ENCODE measurements around the gene CLDN2. TPM values are rescaled to one million over a fixed set of nuclear protein-coding genes. Genes with fewer than 3 reads are reported as not detected.

The CLDN2 gene
- total and polyA plus RNA-seq, 4 donors: 0.37 to 25.5 (median 20.7) TPM

DNA sequence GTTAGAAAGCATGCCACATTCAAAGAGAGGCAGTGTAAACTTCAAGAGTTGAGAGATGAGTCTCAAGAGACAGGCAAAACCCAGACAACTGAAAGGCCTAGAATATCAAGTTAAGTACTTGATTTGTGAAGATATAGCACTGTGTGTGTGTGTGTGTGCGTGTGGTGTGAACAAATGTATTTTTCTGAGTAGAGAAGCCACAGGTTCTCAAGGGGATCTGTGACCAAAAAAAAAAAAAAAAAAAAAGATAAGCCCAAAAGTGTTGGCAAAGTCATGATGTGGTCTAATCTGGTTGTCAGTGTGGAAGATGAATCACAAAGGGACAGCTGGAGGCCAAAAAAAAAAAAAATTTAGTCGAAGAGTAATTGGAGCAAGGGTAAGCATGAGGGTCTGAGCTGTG lies 20.9 kb upstream of the CLDN2 start:
- no peak for DNase-seq (ENCODE audit: low spot score)
- peak overlapping the region; percentile 78 to 95 for H3K27ac ChIP-seq (ENCODE audit: low read depth in 1 of 2, low read length in 2 of 2)

GRCh38 chrX:106899841-106900240 lies 20.4 kb upstream of the CLDN2 start:
- 28% methylated on average over 1 of the region's 1 CpG for WGBS
- H3K9me3 ChIP-seq (ENCODE audit: control insufficient read depth in 4 of 4, low read length in 3 of 4): no peaks in the 10 kb centered on the region
- H3K27ac ChIP-seq (ENCODE audit: low read depth in 1 of 2, low read length in 2 of 2): peak overlapping the region; percentile 78 to 95
- peaks cover 0 to 3% (median 0%) of the 10 kb centered on the region in 4 donors for H3K27me3 ChIP-seq (ENCODE audit: control insufficient read depth in 4 of 4, insufficient read depth in 4 of 4, low read length in 3 of 4)
- no peaks in the 10 kb centered on the region for H3K36me3 ChIP-seq (ENCODE audit: control insufficient read depth in 4 of 4, insufficient read depth in 3 of 4, low read depth in 1 of 4, low read length in 3 of 4)
- peaks cover 0 to 44% (median 31%) of the 10 kb centered on the region in 4 donors for H3K4me1 ChIP-seq (ENCODE audit: control insufficient read depth in 4 of 4, insufficient read depth in 4 of 4, low read length in 3 of 4)
- peak overlapping the region in 1 of 2 donors; percentile 8 for H3K9ac ChIP-seq (ENCODE audit: low read depth in 1 of 2, low read length in 2 of 2)
- DNase-seq (ENCODE audit: low spot score): no peak
- peak overlapping the region in 2 of 3 donors; percentile 36 to 41 for H3K4me3 ChIP-seq (ENCODE audit: low read depth in 1 of 3, low read length in 3 of 3)
- TF ChIP-seq ATF3 (IDR thresholded peaks at IDR 0.05) (no peak), NR2F2 (IDR thresholded peaks at IDR 0.05) (no peak), SP1 (IDR thresholded peaks at IDR 0.05) (peak; percentile 77), YY1 (IDR thresholded peaks at IDR 0.05) (peak; percentile 61), RAD21 (IDR thresholded peaks at IDR 0.05) (peak in 1 of 2 donors; percentile 49), GABPA (IDR thresholded peaks at IDR 0.05 in 1 of 2, conservative IDR thresholded peaks at IDR 0.05 in 1 of 2) (no peak), CTCF (IDR thresholded peaks at IDR 0.05; ENCODE audit: low read depth, low read length, missing input control) (no peak), MAX (IDR thresholded peaks at IDR 0.05) (peak; percentile 65), EGR1 (IDR thresholded peaks at IDR 0.05; ENCODE audit: low read depth in 2 of 2) (peak in 1 of 2 donors; percentile 35), HNF4A (conservative IDR thresholded peaks at IDR 0.05) (peak; percentile 91 to 92), FOXA2 (IDR thresholded peaks at IDR 0.05) (no peak), RXRA (IDR thresholded peaks at IDR 0.05) (peak; percentile 78 to 83), HNF4G (IDR thresholded peaks at IDR 0.05) (peak; percentile 70), ZBTB33 (IDR thresholded peaks at IDR 0.05) (peak; percentile 64)
- TF ChIP-seq, protein P1, sequence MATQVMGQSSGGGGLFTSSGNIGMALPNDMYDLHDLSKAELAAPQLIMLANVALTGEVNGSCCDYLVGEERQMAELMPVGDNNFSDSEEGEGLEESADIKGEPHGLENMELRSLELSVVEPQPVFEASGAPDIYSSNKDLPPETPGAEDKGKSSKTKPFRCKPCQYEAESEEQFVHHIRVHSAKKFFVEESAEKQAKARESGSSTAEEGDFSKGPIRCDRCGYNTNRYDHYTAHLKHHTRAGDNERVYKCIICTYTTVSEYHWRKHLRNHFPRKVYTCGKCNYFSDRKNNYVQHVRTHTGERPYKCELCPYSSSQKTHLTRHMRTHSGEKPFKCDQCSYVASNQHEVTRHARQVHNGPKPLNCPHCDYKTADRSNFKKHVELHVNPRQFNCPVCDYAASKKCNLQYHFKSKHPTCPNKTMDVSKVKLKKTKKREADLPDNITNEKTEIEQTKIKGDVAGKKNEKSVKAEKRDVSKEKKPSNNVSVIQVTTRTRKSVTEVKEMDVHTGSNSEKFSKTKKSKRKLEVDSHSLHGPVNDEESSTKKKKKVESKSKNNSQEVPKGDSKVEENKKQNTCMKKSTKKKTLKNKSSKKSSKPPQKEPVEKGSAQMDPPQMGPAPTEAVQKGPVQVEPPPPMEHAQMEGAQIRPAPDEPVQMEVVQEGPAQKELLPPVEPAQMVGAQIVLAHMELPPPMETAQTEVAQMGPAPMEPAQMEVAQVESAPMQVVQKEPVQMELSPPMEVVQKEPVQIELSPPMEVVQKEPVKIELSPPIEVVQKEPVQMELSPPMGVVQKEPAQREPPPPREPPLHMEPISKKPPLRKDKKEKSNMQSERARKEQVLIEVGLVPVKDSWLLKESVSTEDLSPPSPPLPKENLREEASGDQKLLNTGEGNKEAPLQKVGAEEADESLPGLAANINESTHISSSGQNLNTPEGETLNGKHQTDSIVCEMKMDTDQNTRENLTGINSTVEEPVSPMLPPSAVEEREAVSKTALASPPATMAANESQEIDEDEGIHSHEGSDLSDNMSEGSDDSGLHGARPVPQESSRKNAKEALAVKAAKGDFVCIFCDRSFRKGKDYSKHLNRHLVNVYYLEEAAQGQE (IDR thresholded peaks at IDR 0.05): peak; percentile 46

More for the DNA sequence above, 20.9 kb upstream of the CLDN2 start:
- Histone ChIP-seq H3K4me3 (ENCODE audit: low read depth in 1 of 3, low read length in 3 of 3) (no peak overlapping the region), H3K36me3 (ENCODE audit: control insufficient read depth in 4 of 4, insufficient read depth in 3 of 4, low read depth in 1 of 4, low read length in 3 of 4) (no peaks in the 10 kb centered on the region), H3K27me3 (ENCODE audit: control insufficient read depth in 4 of 4, insufficient read depth in 4 of 4, low read length in 3 of 4) (peaks cover 0 to 3% (median 0%) of the 10 kb centered on the region in 4 donors), H3K9me3 (ENCODE audit: control insufficient read depth in 4 of 4, low read length in 3 of 4) (no peaks in the 10 kb centered on the region), H3K4me1 (ENCODE audit: control insufficient read depth in 4 of 4, insufficient read depth in 4 of 4, low read length in 3 of 4) (peaks cover 0 to 41% (median 31%) of the 10 kb centered on the region in 4 donors), H3K9ac (ENCODE audit: low read depth in 1 of 2, low read length in 2 of 2) (no peak overlapping the region)
- WGBS: 39% methylated on average over 2 of the region's 2 CpGs
- TF ChIP-seq ATF3 (IDR thresholded peaks at IDR 0.05): no peak
- TF ChIP-seq RAD21 (IDR thresholded peaks at IDR 0.05): no peak
- no peak for TF ChIP-seq YY1 (IDR thresholded peaks at IDR 0.05)
- no peak for TF ChIP-seq ZBTB33 (IDR thresholded peaks at IDR 0.05)
- TF ChIP-seq FOXA2 (IDR thresholded peaks at IDR 0.05): no peak
- TF ChIP-seq FOXA1 (IDR thresholded peaks at IDR 0.05): no peak
- no peak for TF ChIP-seq MAX (IDR thresholded peaks at IDR 0.05)
- no peak for TF ChIP-seq JUND (IDR thresholded peaks at IDR 0.05)
- no peak for TF ChIP-seq NR2F2 (IDR thresholded peaks at IDR 0.05)
- TF ChIP-seq TAF1 (conservative IDR thresholded peaks at IDR 0.05): no peak
- TF ChIP-seq EGR1 (IDR thresholded peaks at IDR 0.05; ENCODE audit: low read depth in 2 of 2): no peak

Data from liver (tissue), 9 donors.